NCI-H1417 treated with DMSO at 0.1 percent for 48 hours (cell line): ENCODE data around the gene MBOAT7.
"Not testable (repeated sequence)": the region's sequence is repeated elsewhere in the genome, so short reads cannot be mapped to it uniquely, and the experiment has no call there.

Experiments
- DNase-seq: peaks from one replicate; lab custom pipeline; 2025; lab: John Stamatoyannopoulos, UW

The MBOAT7 gene

GRCh38 chr19:54209058-54209810 is 19.9 kb upstream of the MBOAT7 start:
- no peak for DNase-seq

- no peak for DNase-seq
Observed at GRCh38 chr19:54208784-54209057, 19.3 kb upstream of the MBOAT7 start.

GRCh38 chr19:54207983-54208783 is 18.8 kb upstream of the MBOAT7 start:
- DNase-seq: no peak

- DNase-seq: no peak
Observed at GRCh38 chr19:54207676-54207982, 18.2 kb upstream of the MBOAT7 start.

GRCh38 chr19:54207193-54207592 is 17.8 kb upstream of the MBOAT7 start:
- DNase-seq: not testable (repeated sequence)

GRCh38 chr19:54206831-54207177 is 17.4 kb upstream of the MBOAT7 start:
- DNase-seq: no peak

- no peak for DNase-seq
Observed at GRCh38 chr19:54206030-54206830, 16.9 kb upstream of the MBOAT7 start.

GRCh38 chr19:54204767-54205468 is 15.5 kb upstream of the MBOAT7 start:
- DNase-seq: no peak

GRCh38 chr19:54203151-54203611 is 13.8 kb upstream of the MBOAT7 start:
- no peak for DNase-seq

- DNase-seq: no peak
Observed at GRCh38 chr19:54201980-54202379, 12.6 kb upstream of the MBOAT7 start.

- no peak for DNase-seq
Observed at GRCh38 chr19:54201172-54201701, 11.9 kb upstream of the MBOAT7 start.

GRCh38 chr19:54199401-54199800 is 10.0 kb upstream of the MBOAT7 start:
- no peak for DNase-seq

- DNase-seq: no peak
Observed at GRCh38 chr19:54197121-54197520, 7.7 kb upstream of the MBOAT7 start.

GRCh38 chr19:54196536-54196935 is 7.2 kb upstream of the MBOAT7 start:
- no peak for DNase-seq

GRCh38 chr19:54194463-54194862 is 5.1 kb upstream of the MBOAT7 start:
- DNase-seq: not testable (repeated sequence)

- no peak for DNase-seq
Observed at GRCh38 chr19:54193011-54193410, 3.6 kb upstream of the MBOAT7 start.

GRCh38 chr19:54191811-54192453 is 2.6 kb upstream of the MBOAT7 start:
- DNase-seq: no peak

- DNase-seq: peak; percentile 30
Observed at GRCh38 chr19:54191011-54191810, 1.8 kb upstream of the MBOAT7 start, which contains the start of gene TSEN34. TSEN34 (plus strand) TSS chr19:54191308; CDS start chr19:54191365, 57 bp downstream.

GRCh38 chr19:54190503-54191010 is 1.2 kb upstream of the MBOAT7 start:
- peak; percentile 96 for DNase-seq
